Activated CD8-positive, alpha-beta T cell treated with anti-CD3 and anti-CD28 coated beads for 36 hours (primary cell): Measurements from ENCODE around the gene CDCA5. TPM values are rescaled to one million over a fixed set of nuclear protein-coding genes. Genes with fewer than 3 reads are reported as not detected.

ENCODE experiments used
- ATAC-seq: fragments of 200-7000 bp; cut with Tn5 transposase; one replicate; pipeline ENCODE4 v1.10.0; 2021; ENCODE audit warnings: mild to moderate bottlenecking, moderate library complexity
- CTCF ChIA-PET: fragments of 350-600 bp; sonication (Branson Sonifier 250); formaldehyde crosslinking; loops from one replicate; lab custom pipeline; 2021; ENCODE audit warnings: antibody characterized with exemption; lab: Charles Lee
- POLR2A ChIA-PET: fragments of 350-600 bp; sonication (Branson Sonifier 250); formaldehyde crosslinking; loops from one replicate; lab custom pipeline; 2021; ENCODE audit warnings: antibody characterized with exemption; lab: Charles Lee
- DNase-seq: peaks from one replicate; pipeline ENCODE4 v3.0.0-alpha.2; 2020
- H3K27ac Mint-ChIP-seq: one replicate; pipeline ENCODE4 v1.8.0; 2021; ENCODE audit warnings: mild to moderate bottlenecking, mixed read lengths
- H3K27me3 Mint-ChIP-seq: one replicate; pipeline ENCODE4 v1.8.0; 2021; ENCODE audit warnings: mixed read lengths
- H3K36me3 Mint-ChIP-seq: one replicate; pipeline ENCODE4 v1.8.0; 2021; ENCODE audit warnings: low read depth, mixed read lengths
- H3K4me1 Mint-ChIP-seq: one replicate; pipeline ENCODE4 v1.8.0; 2021; ENCODE audit warnings: low read depth, mixed read lengths
- H3K4me3 Mint-ChIP-seq: one replicate; pipeline ENCODE4 v1.8.0; 2021; ENCODE audit warnings: mild to moderate bottlenecking, moderate library complexity, mixed read lengths
- H3K9me3 Mint-ChIP-seq: one replicate; pipeline ENCODE4 v1.8.0; 2021; ENCODE audit warnings: mixed read lengths
- intact Hi-C: fragments of 100-400 bp; cut with micrococcal nuclease; formaldehyde crosslinking; loops from one replicate; pipeline ENCODE4 v1.10.0; 2022
- total RNA-seq, 2 experiments: library from RNA; stranded (reverse); gene quantifications; one replicate each; pipeline ENCODE4 v1.2.3, GENCODE V29; 2021
- TF ChIP-seq, protein P1 (sequence below): fragments of 200-600 bp; IDR thresholded peaks from one replicate; pipeline ENCODE4 v1.8.0; 2022; ENCODE audit warnings: antibody characterized with exemption, mild to moderate bottlenecking

The CDCA5 gene
- total RNA-seq, 2 experiments from 2014 or later, result 112 TPM

DNA sequence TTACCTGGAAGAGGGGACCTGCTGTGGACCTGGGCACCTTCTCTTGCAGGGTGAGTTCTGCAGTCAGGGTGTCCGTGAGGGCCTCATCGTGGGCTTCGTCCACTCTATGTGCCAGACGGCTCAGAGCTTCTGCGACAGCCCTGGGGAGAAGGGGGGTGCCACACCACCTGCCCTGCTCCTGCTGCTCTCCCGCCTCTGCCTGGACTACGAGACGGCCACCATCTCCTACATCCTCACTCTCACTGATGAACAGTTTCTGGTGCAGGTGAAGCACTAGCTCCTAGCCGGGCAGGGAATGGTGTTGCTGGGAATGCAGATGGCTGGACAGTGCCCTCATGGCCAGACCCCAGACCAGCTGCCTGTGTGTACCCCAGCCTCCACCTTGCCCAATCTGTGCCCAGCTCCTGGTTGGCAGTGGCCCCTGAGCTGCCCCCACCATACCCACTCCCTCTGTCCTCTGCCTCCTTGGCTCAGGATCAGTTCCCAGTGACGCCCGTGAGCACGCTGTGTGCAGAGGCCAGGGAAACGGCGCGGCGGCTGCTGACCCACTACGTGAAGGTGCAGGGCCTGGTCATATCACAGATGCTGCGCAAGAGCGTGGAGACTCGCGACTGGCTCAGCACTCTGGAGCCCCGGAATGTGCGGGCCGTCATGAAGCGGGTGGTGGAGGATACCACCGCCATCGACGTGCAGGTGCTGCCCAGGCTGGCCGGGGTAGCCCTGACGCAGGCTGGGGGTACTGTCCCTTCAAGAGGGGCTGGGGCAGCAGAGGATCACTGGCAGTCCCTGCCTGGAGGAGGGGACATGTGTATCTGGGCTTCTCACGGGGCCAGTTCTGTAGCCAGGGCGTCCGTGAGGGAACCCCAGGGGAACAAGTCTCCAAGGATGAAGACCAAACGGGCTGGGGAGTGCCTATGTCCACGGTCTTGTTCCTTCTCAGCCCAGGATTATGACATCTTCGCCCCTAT, 25.7 kb upstream of the CDCA5 start:
- Mint-ChIP-seq H3K4me1 (peaks cover 36% of the 10 kb centered on the region), H3K4me3 (no peak overlapping the region), H3K36me3 (peaks cover 15% of the 10 kb centered on the region), H3K27ac (no peak overlapping the region), H3K27me3 (no peaks in the 10 kb centered on the region), H3K9me3 (no peaks in the 10 kb centered on the region)
- ChIA-PET CTCF (interaction anchor here (0.6 to 7.6 kb wide), 23 partner anchors 8 to 222 kb away, joined by 3 to 115 read pairs (median 5); partner anchors contain the start of genes ARL2, CAPN1, CDC42EP2 and CDCA5), POLR2A (interaction anchor here (0.8 to 16.2 kb wide), 7 partner anchors 8 to 72 kb away, joined by 3 to 294 read pairs (median 9); partner anchors contain the start of genes CAPN1, CDCA5, FAU and MRPL49)
- TF ChIP-seq, protein P1, sequence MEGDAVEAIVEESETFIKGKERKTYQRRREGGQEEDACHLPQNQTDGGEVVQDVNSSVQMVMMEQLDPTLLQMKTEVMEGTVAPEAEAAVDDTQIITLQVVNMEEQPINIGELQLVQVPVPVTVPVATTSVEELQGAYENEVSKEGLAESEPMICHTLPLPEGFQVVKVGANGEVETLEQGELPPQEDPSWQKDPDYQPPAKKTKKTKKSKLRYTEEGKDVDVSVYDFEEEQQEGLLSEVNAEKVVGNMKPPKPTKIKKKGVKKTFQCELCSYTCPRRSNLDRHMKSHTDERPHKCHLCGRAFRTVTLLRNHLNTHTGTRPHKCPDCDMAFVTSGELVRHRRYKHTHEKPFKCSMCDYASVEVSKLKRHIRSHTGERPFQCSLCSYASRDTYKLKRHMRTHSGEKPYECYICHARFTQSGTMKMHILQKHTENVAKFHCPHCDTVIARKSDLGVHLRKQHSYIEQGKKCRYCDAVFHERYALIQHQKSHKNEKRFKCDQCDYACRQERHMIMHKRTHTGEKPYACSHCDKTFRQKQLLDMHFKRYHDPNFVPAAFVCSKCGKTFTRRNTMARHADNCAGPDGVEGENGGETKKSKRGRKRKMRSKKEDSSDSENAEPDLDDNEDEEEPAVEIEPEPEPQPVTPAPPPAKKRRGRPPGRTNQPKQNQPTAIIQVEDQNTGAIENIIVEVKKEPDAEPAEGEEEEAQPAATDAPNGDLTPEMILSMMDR, result no peak
- intact Hi-C loops, result loop anchor here (10.0 kb wide), 1 partner anchor 95 kb away; the partner anchor contains the start of gene ARL2
- DNase-seq (no peak), ATAC-seq (no peak)

DNA sequence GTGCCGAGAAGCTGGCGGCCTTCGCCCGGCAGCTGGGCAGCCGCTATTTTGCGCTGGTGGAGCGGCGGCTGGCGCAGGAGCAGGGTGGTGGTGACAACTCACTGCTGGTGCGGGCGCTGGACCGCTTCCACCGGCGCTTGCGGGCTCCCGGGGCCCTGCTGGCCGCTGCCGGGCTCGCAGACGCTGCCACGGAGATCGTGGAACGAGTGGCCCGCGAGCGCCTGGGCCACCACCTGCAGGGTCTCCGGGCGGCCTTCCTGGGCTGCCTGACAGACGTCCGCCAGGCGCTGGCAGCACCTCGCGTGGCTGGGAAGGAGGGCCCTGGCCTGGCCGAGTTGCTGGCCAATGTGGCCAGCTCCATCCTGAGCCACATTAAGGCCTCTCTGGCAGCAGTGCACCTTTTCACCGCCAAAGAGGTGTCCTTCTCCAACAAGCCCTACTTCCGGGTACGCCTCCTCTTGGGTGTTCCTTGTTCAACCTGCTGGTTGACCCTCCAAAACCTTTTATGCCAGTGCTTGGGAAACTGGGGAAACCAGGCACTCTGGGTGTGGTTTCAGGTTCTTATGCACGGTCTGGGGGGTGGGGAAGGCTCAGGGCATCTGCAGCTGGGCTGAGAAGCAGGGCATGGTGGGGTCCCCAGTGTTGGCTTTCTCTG, 24.8 kb upstream of the CDCA5 start:
- ATAC-seq (no peak), DNase-seq (no peak)
- no peak overlapping the region for H3K27ac Mint-ChIP-seq
- no peak overlapping the region for H3K4me3 Mint-ChIP-seq
- peaks cover 14% of the 10 kb centered on the region for H3K36me3 Mint-ChIP-seq
- intact Hi-C loops, result no loop called here
- CTCF ChIA-PET, result interaction anchor here (0.8 to 7.6 kb wide), 7 partner anchors 9 to 207 kb away, joined by 3 to 115 read pairs (median 5); partner anchors contain the start of genes ARL2, FAU, MRPL49 and VPS51
- H3K4me1 Mint-ChIP-seq, result peaks cover 31% of the 10 kb centered on the region
- POLR2A ChIA-PET, result interaction anchor here (0.8 to 16.2 kb wide), 6 partner anchors 9 to 27 kb away, joined by 3 to 294 read pairs (median 8); partner anchors contain the start of genes CDCA5, FAU, MRPL49 and VPS51
- no peaks in the 10 kb centered on the region for H3K27me3 Mint-ChIP-seq
- H3K9me3 Mint-ChIP-seq, result no peaks in the 10 kb centered on the region
- TF ChIP-seq, protein P1, result no peak

DNA sequence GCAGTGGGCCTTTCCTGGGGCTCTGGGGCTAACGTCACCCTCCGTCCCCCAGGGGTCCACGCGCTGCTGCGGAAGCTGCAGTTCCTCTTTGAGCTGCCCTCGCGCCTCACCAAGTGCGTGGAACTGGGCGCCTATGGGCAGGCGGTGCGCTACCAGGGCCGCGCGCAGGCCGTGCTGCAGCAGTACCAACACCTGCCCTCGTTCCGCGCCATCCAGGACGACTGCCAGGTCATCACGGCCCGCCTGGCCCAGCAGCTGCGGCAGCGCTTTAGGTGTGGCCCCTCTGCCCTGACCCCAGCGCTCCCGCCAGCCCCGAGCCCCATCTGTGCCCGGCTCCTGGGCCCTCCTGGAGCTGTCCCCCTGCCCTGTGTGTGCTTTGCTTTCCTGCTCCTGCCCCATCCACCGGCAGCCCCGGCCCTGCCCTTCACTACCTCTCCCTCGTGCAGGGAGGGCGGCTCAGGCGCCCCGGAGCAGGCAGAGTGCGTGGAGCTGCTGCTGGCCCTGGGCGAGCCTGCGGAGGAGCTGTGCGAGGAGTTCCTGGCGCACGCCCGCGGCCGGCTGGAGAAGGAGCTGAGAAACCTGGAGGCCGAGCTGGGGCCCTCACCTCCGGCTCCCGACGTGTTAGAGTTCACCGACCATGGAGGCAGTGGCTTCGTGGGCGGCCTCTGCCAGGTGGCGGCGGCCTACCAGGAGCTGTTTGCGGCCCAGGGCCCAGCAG, 24.1 kb upstream of the CDCA5 start:
- Mint-ChIP-seq H3K4me3 (no peak overlapping the region), H3K9me3 (no peaks in the 10 kb centered on the region), H3K27ac (no peak overlapping the region), H3K27me3 (no peaks in the 10 kb centered on the region), H3K4me1 (peaks cover 26% of the 10 kb centered on the region), H3K36me3 (peaks cover 14% of the 10 kb centered on the region)
- POLR2A ChIA-PET, result interaction anchor here (0.6 to 16.2 kb wide), 6 partner anchors 9 to 27 kb away, joined by 3 to 294 read pairs (median 8); partner anchors contain the start of genes FAU, MRPL49, VPS51 and ZNHIT2
- intact Hi-C loops, result no loop called here
- TF ChIP-seq, protein P1, result no peak
- CTCF ChIA-PET, result interaction anchor here (1.6 to 7.6 kb wide), 4 partner anchors 9 to 95 kb away, joined by 4 to 115 read pairs (median 26); partner anchors contain the start of genes ARL2, FAU, MRPL49 and VPS51
- DNase-seq (no peak), ATAC-seq (no peak)

DNA sequence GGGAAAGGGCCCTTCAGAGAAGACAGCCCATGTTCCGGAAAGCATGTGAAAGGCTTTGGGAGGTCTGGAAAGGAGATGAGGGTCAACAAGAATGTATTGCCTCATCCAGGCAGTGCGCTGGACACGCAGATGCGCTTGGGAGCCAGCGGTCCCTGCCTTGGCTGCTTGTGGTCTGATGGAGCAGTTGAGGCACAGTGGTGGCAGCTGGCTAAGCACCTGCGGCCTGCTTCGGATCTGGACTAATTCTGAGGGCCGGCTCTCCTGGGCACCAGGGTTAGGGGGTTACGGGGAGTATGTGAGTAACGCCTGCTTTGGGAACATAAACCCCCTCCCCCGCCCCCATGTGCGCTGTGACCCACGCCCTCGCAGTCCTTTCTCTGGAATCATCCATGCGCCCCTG, 23.2 kb upstream of the CDCA5 start:
- peaks cover 14% of the 10 kb centered on the region for H3K36me3 Mint-ChIP-seq
- intact Hi-C loops, result no loop called here

More for the DNA sequence above, 23.2 kb upstream of the CDCA5 start:
- Mint-ChIP-seq H3K27me3 (no peaks in the 10 kb centered on the region), H3K4me1 (peaks cover 24% of the 10 kb centered on the region), H3K4me3 (no peak overlapping the region), H3K9me3 (no peaks in the 10 kb centered on the region), H3K27ac (peak overlapping the region; percentile 50)
- TF ChIP-seq, protein P1, result no peak
- ChIA-PET POLR2A (interaction anchor here (0.6 to 16.2 kb wide), 4 partner anchors 10 to 24 kb away, joined by 3 to 294 read pairs (median 16); partner anchors contain the start of genes FAU, MRPL49, VPS51 and ZNHIT2), CTCF (interaction anchor here (1.6 to 7.6 kb wide), 2 partner anchors 8 to 10 kb away, joined by 4 to 115 read pairs; partner anchors contain the start of genes VPS51 and ZNHIT2)
- no peak for ATAC-seq
- DNase-seq, result no peak
